Esophagus muscularis mucosa (tissue), 4 donors: ENCODE results near the gene RYR2.

Experiments used
- CTCF ChIP-seq, 3 experiments: fragments of 200-600 bp in 2 of 3; fragments of 450-650 bp in 1 of 3; sonication (generic) in 2 of 3; IDR thresholded peaks; one replicate each; pipeline ENCODE4 v1.5.1; 2017 to 2019; ENCODE audit warnings: antibody characterized with exemption in 3 of 3, mild to moderate bottlenecking in 2 of 3, moderate library complexity in 1 of 3
- EP300 ChIP-seq: sonication (generic); formaldehyde crosslinking; IDR thresholded peaks from one replicate; pipeline ENCODE4 v1.6.1; 2017; ENCODE audit warnings: antibody characterized with exemption
- POLR2A ChIP-seq: fragments of 450-650 bp; IDR thresholded peaks from one replicate; pipeline ENCODE4 v1.6.1; 2017; ENCODE audit warnings: antibody characterized with exemption, moderate library complexity, mild to moderate bottlenecking, low read depth

- TF ChIP-seq EP300, result no peak
- no peak for TF ChIP-seq POLR2A
- TF ChIP-seq CTCF (IDR thresholded peaks at IDR 0.05), result no peak
Observed at GRCh38 chr1:237664348-237664747, 622.4 kb downstream of the RYR2 start.
